Hepatic stellate cell (primary cell): Measurements from ENCODE around the gene SLC25A42.
"Not testable (repeated sequence)": the region's sequence is repeated elsewhere in the genome, so short reads cannot be mapped to it uniquely, and the experiment has no call there.

Experiments used
- DNase-seq: peaks from one replicate; pipeline ENCODE4 v3.0.0; 2011; ENCODE audit warnings: low spot score

Gene SLC25A42

GRCh38 chr19:19105365-19106055 is 41.7 kb downstream of the SLC25A42 start:
- peak; percentile 38 for DNase-seq

GRCh38 chr19:19106056-19106551 is 42.3 kb downstream of the SLC25A42 start:
- no peak for DNase-seq

GRCh38 chr19:19106938-19107337 is 43.1 kb downstream of the SLC25A42 start:
- DNase-seq = not testable (repeated sequence)

- no peak for DNase-seq
Measured at GRCh38 chr19:19107654-19108053, 43.9 kb downstream of the SLC25A42 start.

- DNase-seq = no peak
Measured at GRCh38 chr19:19109601-19110000, 45.8 kb downstream of the SLC25A42 start.

GRCh38 chr19:19110410-19111135 is 46.8 kb downstream of the SLC25A42 start:
- DNase-seq = no peak

GRCh38 chr19:19111136-19111835 is 47.5 kb downstream of the SLC25A42 start:
- no peak for DNase-seq

GRCh38 chr19:19111967-19112580 is 48.3 kb downstream of the SLC25A42 start:
- DNase-seq = no peak

- peak; percentile 50 for DNase-seq
Measured at GRCh38 chr19:19113040-19113626, 49.3 kb downstream of the SLC25A42 start.

GRCh38 chr19:19115954-19116353 is 52.2 kb downstream of the SLC25A42 start:
- peak; percentile 45 for DNase-seq

GRCh38 chr19:19119325-19120237 is 55.8 kb downstream of the SLC25A42 start:
- no peak for DNase-seq

GRCh38 chr19:19120308-19121231 is 56.8 kb downstream of the SLC25A42 start:
- DNase-seq = peak; percentile 35

GRCh38 chr19:19121371-19121770 is 57.6 kb downstream of the SLC25A42 start:
- DNase-seq = no peak

GRCh38 chr19:19122902-19123301 is 59.1 kb downstream of the SLC25A42 start:
- no peak for DNase-seq

GRCh38 chr19:19123386-19123785 is 59.6 kb downstream of the SLC25A42 start:
- DNase-seq = no peak

- DNase-seq = no peak
Measured at GRCh38 chr19:19126102-19126501, 62.3 kb downstream of the SLC25A42 start.

- DNase-seq = no peak
Measured at GRCh38 chr19:19131989-19132388, 68.2 kb downstream of the SLC25A42 start.

- DNase-seq = no peak
Measured at GRCh38 chr19:19132912-19133311, 69.1 kb downstream of the SLC25A42 start.

- no peak for DNase-seq
Measured at GRCh38 chr19:19133985-19134384, 70.2 kb downstream of the SLC25A42 start.

GRCh38 chr19:19134687-19135158 is 70.9 kb downstream of the SLC25A42 start:
- no peak for DNase-seq
